Bronchial epithelial cell (primary cell): ENCODE measurements around the gene EDEM1. TPM values are rescaled to one million over a fixed set of nuclear protein-coding genes. Genes with fewer than 3 reads are reported as not detected.
A peak's percentile ranks its signal among the peaks of the same experiment; 100 is the strongest.

Experiments used
- DNase-seq: peaks from one replicate; pipeline ENCODE4 v3.0.0-alpha.2; 2010; ENCODE audit warnings: low read depth
- FAIRE-seq: peaks from 2 replicates; lab custom pipeline; 2011; peaks lifted over from hg19 to GRCh38; lab: Jason Lieb, UNC
- H3K27me3 ChIP-seq: 2 replicates; pipeline ENCODE4 v1.5.1; 2011; ENCODE audit warnings: low read length; ENCODE audit not compliant: control insufficient read depth, insufficient read depth
- H3K36me3 ChIP-seq: 2 replicates; pipeline ENCODE4 v1.5.1; 2011; ENCODE audit warnings: low read length; ENCODE audit not compliant: control insufficient read depth, insufficient read depth
- H3K4me3 ChIP-seq: 2 replicates; pipeline ENCODE4 v1.5.1; 2011; ENCODE audit warnings: mild to moderate bottlenecking, low read depth, low read length, control low read depth
- total RNA-seq: library from RNA; depleted of rRNA; stranded (reverse); fragments of >200 nt; gene quantifications from 2 replicates; pipeline ENCODE4 v1.2.1, GENCODE V29; 2014
- TF ChIP-seq, protein P1 (sequence below): IDR thresholded peaks from 2 replicates; pipeline ENCODE4 v1.5.1; 2011; ENCODE audit warnings: mild to moderate bottlenecking, moderate library complexity, low read length, control low read depth, inconsistent platforms; ENCODE audit not compliant: insufficient read depth, severe bottlenecking

The EDEM1 gene
- total RNA-seq, 1 donor from 2014 or later: 37.6 TPM

DNA sequence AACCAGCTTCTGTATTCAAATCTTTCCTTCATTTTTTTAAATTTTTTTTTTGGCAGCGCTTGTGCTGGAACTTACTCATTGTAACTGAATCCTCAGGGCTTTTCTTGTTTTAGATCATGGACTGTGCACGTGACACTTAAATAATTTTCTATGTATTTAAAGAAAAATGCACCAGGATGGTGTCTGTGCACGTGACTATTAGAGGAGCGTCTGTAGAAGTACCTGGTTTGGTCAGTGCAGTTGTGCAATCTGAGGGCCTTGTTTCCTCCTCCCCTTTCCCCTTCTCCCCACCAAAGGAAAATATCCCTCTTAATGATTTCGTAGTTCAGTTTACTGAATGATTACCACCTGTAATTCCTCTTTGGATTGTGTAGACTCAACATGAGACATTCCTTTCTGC, 31.3 kb downstream of the EDEM1 start:
- TF ChIP-seq, protein P1, sequence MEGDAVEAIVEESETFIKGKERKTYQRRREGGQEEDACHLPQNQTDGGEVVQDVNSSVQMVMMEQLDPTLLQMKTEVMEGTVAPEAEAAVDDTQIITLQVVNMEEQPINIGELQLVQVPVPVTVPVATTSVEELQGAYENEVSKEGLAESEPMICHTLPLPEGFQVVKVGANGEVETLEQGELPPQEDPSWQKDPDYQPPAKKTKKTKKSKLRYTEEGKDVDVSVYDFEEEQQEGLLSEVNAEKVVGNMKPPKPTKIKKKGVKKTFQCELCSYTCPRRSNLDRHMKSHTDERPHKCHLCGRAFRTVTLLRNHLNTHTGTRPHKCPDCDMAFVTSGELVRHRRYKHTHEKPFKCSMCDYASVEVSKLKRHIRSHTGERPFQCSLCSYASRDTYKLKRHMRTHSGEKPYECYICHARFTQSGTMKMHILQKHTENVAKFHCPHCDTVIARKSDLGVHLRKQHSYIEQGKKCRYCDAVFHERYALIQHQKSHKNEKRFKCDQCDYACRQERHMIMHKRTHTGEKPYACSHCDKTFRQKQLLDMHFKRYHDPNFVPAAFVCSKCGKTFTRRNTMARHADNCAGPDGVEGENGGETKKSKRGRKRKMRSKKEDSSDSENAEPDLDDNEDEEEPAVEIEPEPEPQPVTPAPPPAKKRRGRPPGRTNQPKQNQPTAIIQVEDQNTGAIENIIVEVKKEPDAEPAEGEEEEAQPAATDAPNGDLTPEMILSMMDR: no peak
- peaks cover 24% of the 10 kb centered on the region for H3K36me3 ChIP-seq
- peak; percentile 11 for DNase-seq
- no peak overlapping the region for H3K4me3 ChIP-seq
- H3K27me3 ChIP-seq: no peaks in the 10 kb centered on the region
- no peak for FAIRE-seq

DNA sequence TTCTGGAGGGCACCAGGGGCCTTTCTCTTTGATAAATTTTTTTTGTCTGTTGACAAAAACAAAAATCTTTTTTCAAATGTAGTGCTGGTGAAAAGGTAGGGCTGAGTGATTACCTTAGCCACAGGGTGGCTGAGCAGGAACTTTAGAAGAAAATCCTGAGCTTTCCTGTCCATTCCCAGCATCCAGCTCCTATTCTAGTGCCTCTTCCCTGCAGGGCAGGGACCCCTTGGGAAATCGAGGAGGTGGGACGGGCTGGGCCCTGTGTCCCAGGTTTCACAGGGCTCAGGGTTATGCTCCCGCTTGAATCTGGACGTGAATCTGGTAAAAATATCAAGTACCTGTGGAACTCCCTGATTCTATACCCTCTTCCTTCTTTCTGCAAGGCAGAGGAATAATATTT, 31.7 kb downstream of the EDEM1 start:
- peaks cover 20% of the 10 kb centered on the region for H3K36me3 ChIP-seq
- DNase-seq (no peak), FAIRE-seq (no peak)
- no peak overlapping the region for H3K4me3 ChIP-seq
- H3K27me3 ChIP-seq: no peaks in the 10 kb centered on the region
- TF ChIP-seq, protein P1: no peak

DNA sequence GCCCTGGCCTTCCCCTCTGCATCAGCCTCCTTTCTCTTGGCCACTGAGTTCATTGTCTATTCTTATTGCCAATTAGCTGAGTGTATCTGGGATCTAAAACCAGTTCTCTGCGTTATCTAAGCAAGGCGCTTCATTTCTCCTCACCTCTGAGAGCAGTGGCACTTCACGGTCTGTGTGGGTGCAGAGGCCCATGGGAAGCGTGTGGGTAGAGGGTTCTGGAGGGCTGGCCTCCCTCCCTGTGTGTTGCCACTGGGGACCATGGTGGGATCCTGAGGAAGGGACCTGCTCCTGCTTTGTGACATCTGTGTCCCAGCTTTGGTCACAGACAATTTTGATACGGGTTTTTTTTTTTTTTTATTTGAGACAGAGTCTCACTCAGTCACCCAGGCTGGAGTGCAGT, 32.7 kb downstream of the EDEM1 start:
- FAIRE-seq: no peak
- H3K36me3 ChIP-seq: peaks cover 14% of the 10 kb centered on the region
- H3K4me3 ChIP-seq: no peak overlapping the region
- no peaks in the 10 kb centered on the region for H3K27me3 ChIP-seq
- no peak for DNase-seq
- TF ChIP-seq, protein P1: no peak

DNA sequence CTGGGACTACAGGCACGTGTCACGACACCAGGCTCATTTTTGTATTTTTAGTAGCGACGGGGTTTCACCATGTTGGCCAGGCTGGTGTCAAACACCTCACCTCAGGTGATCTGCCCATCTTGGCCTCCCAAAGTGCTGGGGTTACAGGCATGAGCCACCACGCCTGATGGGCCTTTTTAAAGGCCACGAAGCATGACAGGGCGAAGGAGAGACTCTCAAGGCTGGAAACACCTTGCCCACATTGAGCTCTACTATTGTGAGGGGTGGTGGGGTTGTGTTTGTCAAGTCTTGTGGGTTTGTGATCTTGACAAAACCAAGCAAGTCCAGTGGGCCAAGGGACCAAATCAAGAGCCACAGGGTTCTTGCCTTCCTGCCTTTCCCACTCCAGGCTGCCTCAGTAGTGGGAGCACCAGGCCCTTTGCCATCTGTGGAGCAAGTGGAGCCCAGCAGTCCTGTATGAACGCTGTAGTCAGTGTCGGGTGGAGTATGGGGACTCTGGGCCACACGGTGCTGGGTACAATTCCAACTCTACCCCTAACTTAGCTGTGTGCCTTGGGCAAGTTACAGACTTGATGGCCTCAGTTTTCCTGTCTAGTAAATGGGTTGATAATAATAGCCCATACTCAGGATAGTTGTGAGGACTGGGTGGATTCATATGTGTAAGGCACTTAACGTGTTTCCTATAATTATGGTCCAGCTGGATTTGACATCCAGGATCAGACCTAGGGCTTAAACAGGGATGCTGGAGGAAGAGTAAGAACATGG, 33.3 kb downstream of the EDEM1 start:
- DNase-seq: no peak
- peaks cover 8% of the 10 kb centered on the region for H3K36me3 ChIP-seq
- TF ChIP-seq, protein P1: no peak
- H3K27me3 ChIP-seq: no peaks in the 10 kb centered on the region
- FAIRE-seq: no peak
- no peak overlapping the region for H3K4me3 ChIP-seq

DNA sequence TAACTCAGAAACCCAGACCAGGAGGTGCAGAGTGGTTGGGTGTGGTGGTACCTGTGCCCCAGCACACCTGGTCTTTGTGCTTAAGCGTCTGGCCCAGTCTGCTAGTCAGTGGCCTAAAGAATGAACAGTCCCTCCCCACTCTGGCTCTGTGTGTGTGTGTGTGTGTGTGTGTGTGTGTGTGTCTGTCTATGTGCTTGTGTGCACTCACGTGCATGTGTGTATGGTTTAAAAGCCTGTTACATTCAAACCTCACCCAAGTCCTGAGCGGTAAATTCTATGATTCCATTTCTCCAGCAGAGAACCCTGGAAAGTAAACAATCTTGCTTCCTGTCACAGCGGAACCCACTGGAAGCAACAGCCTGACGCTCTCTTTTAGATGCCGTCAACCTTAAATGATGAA, 34.2 kb downstream of the EDEM1 start:
- TF ChIP-seq, protein P1: no peak
- no peak for DNase-seq
- H3K4me3 ChIP-seq: no peak overlapping the region
- FAIRE-seq: no peak
- H3K27me3 ChIP-seq: no peaks in the 10 kb centered on the region
- peaks cover 8% of the 10 kb centered on the region for H3K36me3 ChIP-seq
